ENCODE results near the gene CYP4V2.

CYP4V2 gene

GRCh38 chr4:186191200-186192065 lies at the start of gene CYP4V2:
TSS of gene CYP4V2 (plus strand) at chr4:186191567. CDS start at chr4:186191824, 257 bp downstream.
- Histone ChIP-seq H3K9ac (ENCODE audit: low read length) (peak within 1 kb of the TSS; percentile 63), H3K9me3 (ENCODE audit: control insufficient read depth, low read depth, low read length) (no peaks in the 10 kb centered on the region), H3K27me3 (ENCODE audit: control insufficient read depth, insufficient read depth, low read length) (peaks cover 9% of the 10 kb centered on the region), H3K27ac (ENCODE audit: low read length) (no peak within 1 kb of the TSS), H3K4me1 (ENCODE audit: control insufficient read depth, low read depth, low read length) (peaks cover 27% of the 10 kb centered on the region), H3K36me3 (ENCODE audit: control insufficient read depth, low read depth, low read length) (no peaks in the 10 kb centered on the region), H3K4me3 (ENCODE audit: low read length) (peak within 1 kb of the TSS; percentile 94)

GRCh38 chr4:186144198-186144945 lies 47.0 kb upstream of the CYP4V2 start:
- H3K9me3 ChIP-seq (ENCODE audit: control insufficient read depth, low read depth, low read length) = no peaks in the 10 kb centered on the region
- peak overlapping the region; percentile 8 for H3K9ac ChIP-seq (ENCODE audit: low read length)
- peaks cover 15% of the 10 kb centered on the region for H3K4me1 ChIP-seq (ENCODE audit: control insufficient read depth, low read depth, low read length)
- no peaks in the 10 kb centered on the region for H3K36me3 ChIP-seq (ENCODE audit: control insufficient read depth, low read depth, low read length)
- no peak overlapping the region for H3K27ac ChIP-seq (ENCODE audit: low read length)
- H3K27me3 ChIP-seq (ENCODE audit: control insufficient read depth, insufficient read depth, low read length) = peaks cover 37% of the 10 kb centered on the region
- H3K4me3 ChIP-seq (ENCODE audit: low read length) = peak overlapping the region; percentile 63

- Histone ChIP-seq H3K27ac (ENCODE audit: low read length) (no peak overlapping the region), H3K9ac (ENCODE audit: low read length) (peak overlapping the region; percentile 6), H3K4me3 (ENCODE audit: low read length) (peak overlapping the region; percentile 65), H3K9me3 (ENCODE audit: control insufficient read depth, low read depth, low read length) (no peaks in the 10 kb centered on the region), H3K4me1 (ENCODE audit: control insufficient read depth, low read depth, low read length) (peaks cover 20% of the 10 kb centered on the region), H3K36me3 (ENCODE audit: control insufficient read depth, low read depth, low read length) (no peaks in the 10 kb centered on the region), H3K27me3 (ENCODE audit: control insufficient read depth, insufficient read depth, low read length) (peaks cover 37% of the 10 kb centered on the region)
Observed at GRCh38 chr4:186144946-186145569, 46.3 kb upstream of the CYP4V2 start.

- no peaks in the 10 kb centered on the region for H3K36me3 ChIP-seq (ENCODE audit: control insufficient read depth, low read depth, low read length)
- H3K27ac ChIP-seq (ENCODE audit: low read length) = no peak overlapping the region
- no peaks in the 10 kb centered on the region for H3K9me3 ChIP-seq (ENCODE audit: control insufficient read depth, low read depth, low read length)
- no peak overlapping the region for H3K4me3 ChIP-seq (ENCODE audit: low read length)
- peaks cover 20% of the 10 kb centered on the region for H3K4me1 ChIP-seq (ENCODE audit: control insufficient read depth, low read depth, low read length)
- peaks cover 37% of the 10 kb centered on the region for H3K27me3 ChIP-seq (ENCODE audit: control insufficient read depth, insufficient read depth, low read length)
- no peak overlapping the region for H3K9ac ChIP-seq (ENCODE audit: low read length)
Observed at GRCh38 chr4:186146458-186146857, 44.9 kb upstream of the CYP4V2 start.

GRCh38 chr4:186148336-186148975 lies 42.9 kb upstream of the CYP4V2 start:
- Histone ChIP-seq H3K27ac (ENCODE audit: low read length) (no peak overlapping the region), H3K4me1 (ENCODE audit: control insufficient read depth, low read depth, low read length) (peaks cover 20% of the 10 kb centered on the region), H3K9ac (ENCODE audit: low read length) (no peak overlapping the region), H3K4me3 (ENCODE audit: low read length) (no peak overlapping the region), H3K9me3 (ENCODE audit: control insufficient read depth, low read depth, low read length) (no peaks in the 10 kb centered on the region), H3K36me3 (ENCODE audit: control insufficient read depth, low read depth, low read length) (no peaks in the 10 kb centered on the region), H3K27me3 (ENCODE audit: control insufficient read depth, insufficient read depth, low read length) (peaks cover 34% of the 10 kb centered on the region)

GRCh38 chr4:186149872-186150271 lies 41.5 kb upstream of the CYP4V2 start:
- Histone ChIP-seq H3K4me3 (ENCODE audit: low read length) (no peak overlapping the region), H3K4me1 (ENCODE audit: control insufficient read depth, low read depth, low read length) (peaks cover 17% of the 10 kb centered on the region), H3K36me3 (ENCODE audit: control insufficient read depth, low read depth, low read length) (no peaks in the 10 kb centered on the region), H3K9ac (ENCODE audit: low read length) (no peak overlapping the region), H3K27me3 (ENCODE audit: control insufficient read depth, insufficient read depth, low read length) (peaks cover 25% of the 10 kb centered on the region), H3K27ac (ENCODE audit: low read length) (no peak overlapping the region), H3K9me3 (ENCODE audit: control insufficient read depth, low read depth, low read length) (no peaks in the 10 kb centered on the region)

- H3K27ac ChIP-seq (ENCODE audit: low read length) = no peak overlapping the region
- no peak overlapping the region for H3K9ac ChIP-seq (ENCODE audit: low read length)
- H3K4me3 ChIP-seq (ENCODE audit: low read length) = no peak overlapping the region
- H3K27me3 ChIP-seq (ENCODE audit: control insufficient read depth, insufficient read depth, low read length) = peaks cover 16% of the 10 kb centered on the region
- H3K9me3 ChIP-seq (ENCODE audit: control insufficient read depth, low read depth, low read length) = no peaks in the 10 kb centered on the region
- H3K36me3 ChIP-seq (ENCODE audit: control insufficient read depth, low read depth, low read length) = no peaks in the 10 kb centered on the region
- peaks cover 10% of the 10 kb centered on the region for H3K4me1 ChIP-seq (ENCODE audit: control insufficient read depth, low read depth, low read length)
Observed at GRCh38 chr4:186150926-186151325, 40.4 kb upstream of the CYP4V2 start.

- H3K4me1 ChIP-seq (ENCODE audit: control insufficient read depth, low read depth, low read length) = peaks cover 4% of the 10 kb centered on the region
- no peaks in the 10 kb centered on the region for H3K36me3 ChIP-seq (ENCODE audit: control insufficient read depth, low read depth, low read length)
- H3K4me3 ChIP-seq (ENCODE audit: low read length) = no peak overlapping the region
- no peaks in the 10 kb centered on the region for H3K9me3 ChIP-seq (ENCODE audit: control insufficient read depth, low read depth, low read length)
- no peak overlapping the region for H3K27ac ChIP-seq (ENCODE audit: low read length)
- H3K27me3 ChIP-seq (ENCODE audit: control insufficient read depth, insufficient read depth, low read length) = peaks cover 10% of the 10 kb centered on the region
- H3K9ac ChIP-seq (ENCODE audit: low read length) = no peak overlapping the region
Observed at GRCh38 chr4:186151499-186151898, 39.9 kb upstream of the CYP4V2 start.

- Histone ChIP-seq H3K4me3 (ENCODE audit: low read length) (no peak overlapping the region), H3K4me1 (ENCODE audit: control insufficient read depth, low read depth, low read length) (no peaks in the 10 kb centered on the region), H3K27me3 (ENCODE audit: control insufficient read depth, insufficient read depth, low read length) (no peaks in the 10 kb centered on the region), H3K36me3 (ENCODE audit: control insufficient read depth, low read depth, low read length) (no peaks in the 10 kb centered on the region), H3K9me3 (ENCODE audit: control insufficient read depth, low read depth, low read length) (no peaks in the 10 kb centered on the region), H3K27ac (ENCODE audit: low read length) (no peak overlapping the region), H3K9ac (ENCODE audit: low read length) (no peak overlapping the region)
Observed at GRCh38 chr4:186158021-186158813, 33.1 kb upstream of the CYP4V2 start.

- Histone ChIP-seq H3K9ac (ENCODE audit: low read length) (no peak overlapping the region), H3K9me3 (ENCODE audit: control insufficient read depth, low read depth, low read length) (no peaks in the 10 kb centered on the region), H3K27ac (ENCODE audit: low read length) (no peak overlapping the region), H3K36me3 (ENCODE audit: control insufficient read depth, low read depth, low read length) (no peaks in the 10 kb centered on the region), H3K4me3 (ENCODE audit: low read length) (no peak overlapping the region), H3K4me1 (ENCODE audit: control insufficient read depth, low read depth, low read length) (no peaks in the 10 kb centered on the region), H3K27me3 (ENCODE audit: control insufficient read depth, insufficient read depth, low read length) (no peaks in the 10 kb centered on the region)
Observed at GRCh38 chr4:186158966-186159365, 32.4 kb upstream of the CYP4V2 start.

Measured in iPS-18a (cell line).